AG09319 (cell line): ENCODE results near the gene CNTNAP2.
A peak's percentile ranks its signal among the peaks of the same experiment; 100 is the strongest.
"Not testable (repeated sequence)": the region's sequence is repeated elsewhere in the genome, so short reads cannot be mapped to it uniquely, and the experiment has no call there.

ENCODE experiments used
- DNase-seq: peaks from one replicate; pipeline ENCODE4 v3.0.0-alpha.2; 2010; ENCODE audit warnings: low read depth; ENCODE audit errors: extremely low read depth
- TF ChIP-seq, protein P1 (sequence below): IDR thresholded peaks from 2 replicates; pipeline ENCODE4 v1.5.1; 2011; ENCODE audit warnings: low read depth, mild to moderate bottlenecking, inconsistent platforms, low read length, moderate library complexity

The CNTNAP2 gene

DNA sequence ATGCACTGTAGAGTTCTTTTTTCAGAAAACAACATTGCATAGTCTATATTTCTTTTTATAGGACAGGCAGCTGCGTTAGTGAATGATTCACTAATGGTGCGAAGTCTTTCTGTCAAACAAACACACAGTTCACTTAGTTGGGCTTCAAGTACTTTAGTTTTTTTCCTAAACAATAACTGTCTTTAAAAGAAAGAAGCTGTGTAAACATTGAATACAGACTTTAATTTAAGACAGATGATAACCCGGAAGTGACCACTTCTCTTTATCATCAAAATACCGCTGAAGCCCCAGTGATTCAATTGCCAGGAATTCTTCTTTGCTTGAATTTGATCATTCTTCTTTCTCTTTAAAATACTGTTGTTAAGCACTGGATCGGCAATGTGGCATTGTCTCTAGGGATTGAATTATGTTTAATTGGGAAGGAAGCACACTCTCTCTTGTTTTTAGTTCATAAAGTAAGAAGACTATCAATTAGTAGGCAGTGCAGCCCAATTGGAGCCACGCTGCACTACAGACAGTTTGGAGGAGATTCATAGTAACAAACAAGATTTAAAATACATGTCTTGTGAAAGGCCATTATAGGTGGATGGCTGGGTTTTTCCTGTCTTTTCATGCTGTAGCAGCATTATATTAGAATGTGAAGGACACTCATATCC lies 30.4 kb downstream of the CNTNAP2 start:
- TF ChIP-seq, protein P1, sequence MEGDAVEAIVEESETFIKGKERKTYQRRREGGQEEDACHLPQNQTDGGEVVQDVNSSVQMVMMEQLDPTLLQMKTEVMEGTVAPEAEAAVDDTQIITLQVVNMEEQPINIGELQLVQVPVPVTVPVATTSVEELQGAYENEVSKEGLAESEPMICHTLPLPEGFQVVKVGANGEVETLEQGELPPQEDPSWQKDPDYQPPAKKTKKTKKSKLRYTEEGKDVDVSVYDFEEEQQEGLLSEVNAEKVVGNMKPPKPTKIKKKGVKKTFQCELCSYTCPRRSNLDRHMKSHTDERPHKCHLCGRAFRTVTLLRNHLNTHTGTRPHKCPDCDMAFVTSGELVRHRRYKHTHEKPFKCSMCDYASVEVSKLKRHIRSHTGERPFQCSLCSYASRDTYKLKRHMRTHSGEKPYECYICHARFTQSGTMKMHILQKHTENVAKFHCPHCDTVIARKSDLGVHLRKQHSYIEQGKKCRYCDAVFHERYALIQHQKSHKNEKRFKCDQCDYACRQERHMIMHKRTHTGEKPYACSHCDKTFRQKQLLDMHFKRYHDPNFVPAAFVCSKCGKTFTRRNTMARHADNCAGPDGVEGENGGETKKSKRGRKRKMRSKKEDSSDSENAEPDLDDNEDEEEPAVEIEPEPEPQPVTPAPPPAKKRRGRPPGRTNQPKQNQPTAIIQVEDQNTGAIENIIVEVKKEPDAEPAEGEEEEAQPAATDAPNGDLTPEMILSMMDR, result no peak
- DNase-seq, result peak; percentile 20

- TF ChIP-seq, protein P1, result no peak
- DNase-seq, result no peak
Observed at GRCh38 chr7:146150153-146150552, 33.6 kb downstream of the CNTNAP2 start.

DNA sequence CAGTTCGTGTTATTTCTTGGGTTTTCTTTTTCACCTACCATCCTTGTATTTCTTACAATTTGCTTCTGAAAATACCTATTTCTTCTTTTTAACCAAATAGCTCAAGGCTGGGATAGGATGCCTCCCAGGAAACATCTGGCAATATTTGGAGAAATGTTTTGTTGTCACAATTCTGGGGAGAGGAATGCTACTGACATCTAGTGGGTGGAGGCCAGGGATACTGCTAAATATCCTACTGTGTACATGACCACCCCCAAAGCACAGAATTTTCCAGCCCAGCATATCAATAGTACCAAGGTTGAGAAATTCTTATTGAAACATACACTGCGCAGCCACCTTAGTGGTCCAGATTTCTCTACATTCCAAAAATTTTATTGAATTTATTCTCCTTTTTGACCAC lies 55.5 kb downstream of the CNTNAP2 start:
- DNase-seq, result no peak
- TF ChIP-seq, protein P1, result peak; percentile 7; the same call in 1 of the 2 replicates

- no peak for DNase-seq
- TF ChIP-seq, protein P1, result no peak; the same call in 1 of the 2 replicates
Observed at GRCh38 chr7:146175716-146176115, 59.1 kb downstream of the CNTNAP2 start.

DNA sequence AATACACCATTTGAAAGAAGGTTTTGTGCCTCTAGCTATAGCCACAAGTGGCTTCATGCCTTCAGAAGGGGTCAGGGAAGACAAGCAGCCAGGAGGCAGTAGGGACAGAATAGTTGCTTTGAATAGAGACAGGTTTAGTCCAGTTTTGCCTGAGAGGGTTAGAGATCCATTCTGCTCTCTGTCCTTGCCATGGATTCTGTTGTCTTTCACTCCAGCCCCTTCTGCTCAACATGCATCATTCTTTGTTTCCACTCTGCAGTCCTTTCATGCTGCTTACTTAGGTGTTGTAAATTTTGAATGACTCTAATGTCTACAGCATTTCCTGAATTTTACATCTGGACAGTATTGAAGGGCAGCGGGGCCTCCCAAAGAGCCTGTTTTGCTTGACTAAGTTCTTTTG lies 60.3 kb downstream of the CNTNAP2 start:
- TF ChIP-seq, protein P1, result no peak
- DNase-seq, result no peak

- no peak for DNase-seq
- TF ChIP-seq, protein P1, result no peak
Observed at GRCh38 chr7:146177301-146177700, 60.7 kb downstream of the CNTNAP2 start.

DNA sequence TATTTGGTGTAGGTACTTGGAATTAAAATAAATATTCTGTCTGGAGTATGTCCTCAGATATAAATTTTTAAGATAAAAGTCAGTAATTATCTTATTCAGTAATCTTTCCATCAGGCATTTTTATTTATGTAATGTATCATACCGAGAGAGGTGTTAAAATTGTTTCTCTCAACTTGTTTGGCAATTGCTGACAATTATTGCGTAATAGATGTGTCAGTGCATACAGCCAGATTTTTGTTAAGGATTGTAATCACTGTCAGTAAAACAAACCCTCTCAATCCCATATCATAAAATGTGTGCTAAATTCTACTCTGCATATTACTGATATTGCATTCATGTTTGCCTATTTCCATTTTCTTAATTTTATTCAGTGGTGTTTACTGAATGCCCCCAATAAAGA lies 69.2 kb downstream of the CNTNAP2 start:
- DNase-seq, result no peak
- TF ChIP-seq, protein P1, result no peak

DNA sequence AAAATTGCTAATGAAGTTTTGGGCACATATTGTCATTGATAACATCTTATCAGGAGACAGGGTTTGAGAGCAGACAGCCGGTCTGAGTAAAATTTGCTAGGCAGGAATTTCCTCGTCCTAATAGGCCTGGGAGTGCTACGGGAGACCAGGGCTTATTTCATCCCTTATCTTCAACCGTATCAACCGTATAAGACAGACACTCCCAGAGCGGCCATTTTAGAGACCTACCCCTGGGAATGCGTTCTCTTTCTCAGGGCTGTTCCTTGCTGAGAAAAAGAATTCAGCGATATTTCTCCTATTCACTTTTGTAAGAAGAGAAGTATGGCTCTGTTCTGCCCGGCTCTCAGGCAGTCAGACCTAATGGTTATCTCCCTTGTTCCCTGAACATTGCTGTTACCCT lies 74.8 kb downstream of the CNTNAP2 start:
- DNase-seq, result not testable (repeated sequence)
